ENCODE measurements around the gene SCGB1D1.

- TF ChIP-seq REST (IDR thresholded peaks at IDR 0.05; ENCODE audit: borderline replicate concordance) (no peak), CTCF (IDR thresholded peaks at IDR 0.05; ENCODE audit: poor library complexity, severe bottlenecking) (no peak), POLR2AphosphoS5 (IDR thresholded peaks at IDR 0.05) (no peak), EP300 (conservative IDR thresholded peaks at IDR 0.05; ENCODE audit: poor library complexity, severe bottlenecking) (no peak), TAF1 (IDR thresholded peaks at IDR 0.05; ENCODE audit: low read depth) (no peak)
Measured at GRCh38 chr11:62166371-62166770, 23.6 kb upstream of the SCGB1D1 start.

All from neural cell (in vitro differentiated cells).